ENCODE results near the gene GLG1.

DNA sequence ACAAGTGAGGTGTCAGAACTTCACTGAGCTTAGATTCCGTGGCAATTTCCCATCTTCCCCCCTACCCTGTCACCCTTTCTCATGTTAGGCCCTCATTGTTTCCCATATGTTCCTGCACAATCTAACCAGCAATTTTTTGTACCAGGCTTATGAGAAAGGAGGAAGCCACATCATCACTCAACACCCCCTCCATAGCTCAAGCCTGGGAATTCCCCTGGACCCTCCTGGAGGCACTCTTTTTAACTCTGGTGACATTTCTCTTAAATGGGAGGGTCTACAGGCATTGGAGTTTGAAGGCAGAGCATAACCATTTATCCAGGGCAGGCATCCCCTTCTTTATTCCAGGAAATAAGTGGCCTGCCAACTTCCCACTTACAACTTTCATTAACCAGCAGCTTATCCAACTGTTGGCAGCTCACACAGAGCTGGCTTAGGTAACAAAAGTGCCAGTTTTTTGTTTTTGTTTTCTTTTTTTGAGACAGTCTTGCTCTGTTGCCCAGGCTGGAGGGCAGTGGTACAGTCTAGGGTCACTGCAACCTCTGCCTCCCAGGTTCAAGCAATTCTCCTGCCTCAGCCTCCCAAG, 10.4 kb upstream of the GLG1 start:
- TF ChIP-seq, protein P1, sequence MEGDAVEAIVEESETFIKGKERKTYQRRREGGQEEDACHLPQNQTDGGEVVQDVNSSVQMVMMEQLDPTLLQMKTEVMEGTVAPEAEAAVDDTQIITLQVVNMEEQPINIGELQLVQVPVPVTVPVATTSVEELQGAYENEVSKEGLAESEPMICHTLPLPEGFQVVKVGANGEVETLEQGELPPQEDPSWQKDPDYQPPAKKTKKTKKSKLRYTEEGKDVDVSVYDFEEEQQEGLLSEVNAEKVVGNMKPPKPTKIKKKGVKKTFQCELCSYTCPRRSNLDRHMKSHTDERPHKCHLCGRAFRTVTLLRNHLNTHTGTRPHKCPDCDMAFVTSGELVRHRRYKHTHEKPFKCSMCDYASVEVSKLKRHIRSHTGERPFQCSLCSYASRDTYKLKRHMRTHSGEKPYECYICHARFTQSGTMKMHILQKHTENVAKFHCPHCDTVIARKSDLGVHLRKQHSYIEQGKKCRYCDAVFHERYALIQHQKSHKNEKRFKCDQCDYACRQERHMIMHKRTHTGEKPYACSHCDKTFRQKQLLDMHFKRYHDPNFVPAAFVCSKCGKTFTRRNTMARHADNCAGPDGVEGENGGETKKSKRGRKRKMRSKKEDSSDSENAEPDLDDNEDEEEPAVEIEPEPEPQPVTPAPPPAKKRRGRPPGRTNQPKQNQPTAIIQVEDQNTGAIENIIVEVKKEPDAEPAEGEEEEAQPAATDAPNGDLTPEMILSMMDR (IDR thresholded peaks at IDR 0.05; ENCODE audit: low read depth, low read length, poor library complexity, severe bottlenecking), result no peak
- TF ChIP-seq EZH2phosphoT487 (IDR thresholded peaks at IDR 0.05; ENCODE audit: borderline replicate concordance, low read length), result no peak

Measured in DOHH2 (cell line).